HG03469 (cell line): ENCODE results near the gene SCD5.

Source experiments
- ATAC-seq: cut with Tn5 transposase; IDR thresholded peaks from one replicate; pipeline ENCODE4 v1.9.1; 2021; ENCODE audit warnings: mild to moderate bottlenecking, moderate library complexity, moderate number of reproducible peaks; ENCODE audit not compliant: unreplicated experiment

Gene SCD5

GRCh38 chr4:82773057-82773456 is 25.5 kb downstream of the SCD5 start:
- no peak for ATAC-seq

GRCh38 chr4:82770607-82771006 is 28.0 kb downstream of the SCD5 start:
- ATAC-seq = no peak

GRCh38 chr4:82765134-82765533 is 33.5 kb downstream of the SCD5 start:
- no peak for ATAC-seq

GRCh38 chr4:82761229-82761628 is 37.4 kb downstream of the SCD5 start:
- ATAC-seq = no peak

GRCh38 chr4:82758701-82759685 is 39.6 kb downstream of the SCD5 start:
- no peak for ATAC-seq

- no peak for ATAC-seq
Observed at GRCh38 chr4:82756061-82756460, 42.5 kb downstream of the SCD5 start.

GRCh38 chr4:82755650-82756049 is 42.9 kb downstream of the SCD5 start:
- no peak for ATAC-seq

- no peak for ATAC-seq
Observed at GRCh38 chr4:82754513-82755165, 44.0 kb downstream of the SCD5 start.

GRCh38 chr4:82753725-82754410 is 44.7 kb downstream of the SCD5 start:
- no peak for ATAC-seq

GRCh38 chr4:82753238-82753637 is 45.4 kb downstream of the SCD5 start:
- no peak for ATAC-seq

GRCh38 chr4:82748810-82749470 is 49.7 kb downstream of the SCD5 start:
- ATAC-seq = no peak

GRCh38 chr4:82747686-82748575 is 50.7 kb downstream of the SCD5 start:
- no peak for ATAC-seq

GRCh38 chr4:82746705-82747574 is 51.7 kb downstream of the SCD5 start:
- ATAC-seq = no peak

GRCh38 chr4:82745173-82745842 is 53.3 kb downstream of the SCD5 start:
- ATAC-seq = no peak

- ATAC-seq = no peak
Observed at GRCh38 chr4:82744284-82744968, 54.2 kb downstream of the SCD5 start.

- ATAC-seq = no peak
Observed at GRCh38 chr4:82741188-82741587, 57.4 kb downstream of the SCD5 start.

- ATAC-seq = peak; percentile 100
Observed at GRCh38 chr4:82739287-82740190, 59.1 kb downstream of the SCD5 start.
